Measurements from ENCODE around the gene FRMD4B.

FRMD4B gene

DNA sequence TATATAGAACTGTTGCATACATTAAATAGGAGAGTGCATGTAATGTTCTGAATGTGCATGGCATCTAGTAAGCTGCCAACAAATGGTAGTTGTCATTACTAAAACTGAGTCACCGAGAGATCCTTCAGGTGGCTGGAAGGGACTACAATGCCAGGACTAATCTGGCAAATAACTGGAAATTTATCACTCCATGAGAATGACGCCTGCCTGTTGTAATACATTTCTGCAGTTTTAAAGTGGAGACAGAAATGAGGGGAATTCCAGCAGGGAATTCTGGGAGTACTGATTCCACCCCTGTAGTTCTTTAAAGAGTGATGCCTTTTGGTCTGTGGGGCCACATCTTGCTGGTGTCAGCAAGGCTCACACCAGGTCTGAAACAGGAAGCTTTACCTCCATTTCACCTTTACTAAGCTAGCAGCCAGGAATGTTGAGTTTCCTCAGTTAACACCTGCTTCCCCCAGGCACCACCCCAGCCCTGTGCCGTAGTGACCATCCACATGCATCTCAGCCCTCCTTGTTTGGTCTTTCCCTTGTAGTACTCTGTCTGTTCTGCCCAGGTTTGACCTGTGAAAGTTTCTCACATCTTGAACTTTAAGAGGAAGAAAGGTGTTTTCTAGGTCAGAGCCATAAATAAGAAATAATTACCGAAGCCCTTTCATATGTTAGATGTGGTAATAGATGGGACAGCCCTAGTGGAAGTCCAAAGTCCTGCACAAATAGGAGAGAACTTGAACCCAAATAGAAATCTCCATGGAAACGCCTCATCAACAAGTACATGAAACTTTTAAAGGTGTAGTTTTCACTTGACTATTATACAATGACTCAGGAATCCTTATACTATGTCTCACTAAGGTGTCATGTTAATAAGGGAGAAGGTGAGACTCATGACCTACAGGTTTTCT, 206.8 kb downstream of the FRMD4B start:
- no peak for DNase-seq (ENCODE audit: low spot score)
- in situ Hi-C loops (cut with MboI; ENCODE audit: low sequenced_read_pairs, unreplicated experiment): no loop called here
- TF ChIP-seq, protein P1, sequence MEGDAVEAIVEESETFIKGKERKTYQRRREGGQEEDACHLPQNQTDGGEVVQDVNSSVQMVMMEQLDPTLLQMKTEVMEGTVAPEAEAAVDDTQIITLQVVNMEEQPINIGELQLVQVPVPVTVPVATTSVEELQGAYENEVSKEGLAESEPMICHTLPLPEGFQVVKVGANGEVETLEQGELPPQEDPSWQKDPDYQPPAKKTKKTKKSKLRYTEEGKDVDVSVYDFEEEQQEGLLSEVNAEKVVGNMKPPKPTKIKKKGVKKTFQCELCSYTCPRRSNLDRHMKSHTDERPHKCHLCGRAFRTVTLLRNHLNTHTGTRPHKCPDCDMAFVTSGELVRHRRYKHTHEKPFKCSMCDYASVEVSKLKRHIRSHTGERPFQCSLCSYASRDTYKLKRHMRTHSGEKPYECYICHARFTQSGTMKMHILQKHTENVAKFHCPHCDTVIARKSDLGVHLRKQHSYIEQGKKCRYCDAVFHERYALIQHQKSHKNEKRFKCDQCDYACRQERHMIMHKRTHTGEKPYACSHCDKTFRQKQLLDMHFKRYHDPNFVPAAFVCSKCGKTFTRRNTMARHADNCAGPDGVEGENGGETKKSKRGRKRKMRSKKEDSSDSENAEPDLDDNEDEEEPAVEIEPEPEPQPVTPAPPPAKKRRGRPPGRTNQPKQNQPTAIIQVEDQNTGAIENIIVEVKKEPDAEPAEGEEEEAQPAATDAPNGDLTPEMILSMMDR (IDR thresholded peaks at IDR 0.05; ENCODE audit: borderline replicate concordance, control extremely low read depth, extremely low read depth, insufficient read depth, missing control alignments): no peak

DNA sequence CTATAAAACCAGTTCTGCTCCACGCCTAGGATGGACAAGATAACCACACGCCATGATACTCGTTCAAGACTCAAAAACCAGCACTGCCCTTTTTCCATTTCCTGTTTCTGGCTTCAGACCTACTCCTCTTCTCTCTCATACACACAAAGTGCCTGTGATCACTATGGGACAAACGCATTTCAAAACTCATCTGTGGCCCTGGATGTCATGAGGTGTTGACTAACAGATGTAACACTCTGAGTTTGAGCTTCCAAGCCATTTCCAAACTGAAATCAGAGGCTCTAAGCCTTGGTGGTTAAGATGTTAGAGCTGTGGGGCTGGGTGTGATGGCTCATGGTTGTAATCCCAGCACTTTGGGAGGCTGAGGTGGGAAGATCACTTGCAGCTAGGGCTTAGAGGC, 207.8 kb downstream of the FRMD4B start:
- TF ChIP-seq, protein P1 (IDR thresholded peaks at IDR 0.05; ENCODE audit: borderline replicate concordance, control extremely low read depth, extremely low read depth, insufficient read depth, missing control alignments): no peak
- in situ Hi-C loops (cut with MboI; ENCODE audit: low sequenced_read_pairs, unreplicated experiment): no loop called here
- DNase-seq (ENCODE audit: low spot score): no peak

DNA sequence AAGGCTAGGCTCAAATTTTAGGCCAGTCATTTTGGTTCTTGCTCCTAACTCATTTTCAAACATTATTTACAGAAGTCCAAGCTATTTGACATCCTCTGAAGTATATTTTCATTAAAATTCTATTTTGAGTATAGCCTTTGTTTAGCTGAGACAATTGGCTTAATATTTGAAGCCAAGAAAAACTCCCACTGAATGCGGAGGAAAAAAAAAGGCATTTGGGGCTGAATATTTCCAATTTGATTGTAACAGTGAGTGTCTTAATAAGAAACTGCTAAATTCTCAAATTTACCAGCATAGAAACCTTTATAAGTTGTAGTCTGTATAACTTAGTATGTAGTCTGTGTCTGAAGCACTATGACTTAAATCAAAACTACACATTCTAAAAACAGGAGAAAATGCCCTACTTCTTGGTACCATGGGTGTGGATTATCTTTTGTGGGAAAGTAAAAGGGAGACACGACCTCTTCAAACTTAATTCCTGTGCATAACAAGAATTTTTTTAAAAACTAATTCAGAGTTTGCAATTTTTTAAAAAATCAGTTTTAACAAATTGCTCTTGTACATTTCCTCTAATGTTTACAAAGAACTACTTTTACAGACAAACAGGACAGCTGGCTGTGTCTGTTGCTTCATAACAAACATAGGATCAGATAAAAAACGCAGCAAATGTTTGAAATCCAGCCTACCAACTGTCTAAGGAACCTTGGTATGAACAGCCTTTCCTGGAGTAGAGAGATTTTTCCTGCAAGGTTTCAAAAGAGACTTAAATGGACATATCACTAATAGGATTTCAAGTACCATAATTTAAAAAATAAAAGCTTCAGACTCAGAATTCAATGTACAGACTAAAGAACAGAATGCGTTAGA, 210.8 kb downstream of the FRMD4B start:
- in situ Hi-C loops (cut with MboI; ENCODE audit: low sequenced_read_pairs, unreplicated experiment): loop anchor here (25.0 kb wide), 1 partner anchor 487 kb away; no protein-coding TSS in a partner anchor
- no peak for DNase-seq (ENCODE audit: low spot score)
- TF ChIP-seq, protein P1 (IDR thresholded peaks at IDR 0.05; ENCODE audit: borderline replicate concordance, control extremely low read depth, extremely low read depth, insufficient read depth, missing control alignments): no peak

- DNase-seq (ENCODE audit: low spot score): no peak
- TF ChIP-seq, protein P1 (IDR thresholded peaks at IDR 0.05; ENCODE audit: borderline replicate concordance, control extremely low read depth, extremely low read depth, insufficient read depth, missing control alignments): no peak
- in situ Hi-C loops (cut with MboI; ENCODE audit: low sequenced_read_pairs, unreplicated experiment): loop anchor here (25.0 kb wide), 1 partner anchor 488 kb away; no protein-coding TSS in a partner anchor
These were observed 211.4 kb downstream of the FRMD4B start for GRCh38 chr3:69174445-69174844.

GRCh38 chr3:69172058-69172457, 213.8 kb downstream of the FRMD4B start:
- TF ChIP-seq, protein P1 (IDR thresholded peaks at IDR 0.05; ENCODE audit: borderline replicate concordance, control extremely low read depth, extremely low read depth, insufficient read depth, missing control alignments): no peak
- no peak for DNase-seq (ENCODE audit: low spot score)
- in situ Hi-C loops (cut with MboI; ENCODE audit: low sequenced_read_pairs, unreplicated experiment): loop anchor here (25.0 kb wide), 1 partner anchor 490 kb away; no protein-coding TSS in a partner anchor

- no peak for DNase-seq (ENCODE audit: low spot score)
- in situ Hi-C loops (cut with MboI; ENCODE audit: low sequenced_read_pairs, unreplicated experiment): loop anchor here (25.0 kb wide), 1 partner anchor 496 kb away; no protein-coding TSS in a partner anchor
- TF ChIP-seq, protein P1 (IDR thresholded peaks at IDR 0.05; ENCODE audit: borderline replicate concordance, control extremely low read depth, extremely low read depth, insufficient read depth, missing control alignments): no peak
These were observed 219.4 kb downstream of the FRMD4B start for GRCh38 chr3:69166446-69166845.
